ENCODE data around the gene HAND1.

Gene HAND1

DNA sequence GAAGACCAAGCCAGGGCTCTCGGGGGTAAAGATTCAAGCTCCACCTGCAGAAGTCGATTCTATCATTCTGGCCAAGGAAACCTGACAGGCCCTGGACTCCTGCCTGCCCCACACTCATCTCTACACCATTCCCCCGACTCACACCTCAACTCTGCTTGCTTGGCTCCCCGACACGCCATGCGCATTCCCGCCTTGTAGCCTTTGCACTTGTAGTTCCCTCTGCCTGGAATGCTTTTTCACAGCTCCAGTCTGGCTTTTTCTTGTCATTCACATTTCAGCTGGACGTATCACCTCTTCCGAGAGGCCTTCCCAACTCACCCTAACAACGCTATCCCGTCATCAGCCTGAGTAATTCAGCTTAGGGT lies 28.7 kb upstream of the HAND1 start:
- no peak for DNase-seq
- intact Hi-C loops (cut with DNase I): no loop called here

DNA sequence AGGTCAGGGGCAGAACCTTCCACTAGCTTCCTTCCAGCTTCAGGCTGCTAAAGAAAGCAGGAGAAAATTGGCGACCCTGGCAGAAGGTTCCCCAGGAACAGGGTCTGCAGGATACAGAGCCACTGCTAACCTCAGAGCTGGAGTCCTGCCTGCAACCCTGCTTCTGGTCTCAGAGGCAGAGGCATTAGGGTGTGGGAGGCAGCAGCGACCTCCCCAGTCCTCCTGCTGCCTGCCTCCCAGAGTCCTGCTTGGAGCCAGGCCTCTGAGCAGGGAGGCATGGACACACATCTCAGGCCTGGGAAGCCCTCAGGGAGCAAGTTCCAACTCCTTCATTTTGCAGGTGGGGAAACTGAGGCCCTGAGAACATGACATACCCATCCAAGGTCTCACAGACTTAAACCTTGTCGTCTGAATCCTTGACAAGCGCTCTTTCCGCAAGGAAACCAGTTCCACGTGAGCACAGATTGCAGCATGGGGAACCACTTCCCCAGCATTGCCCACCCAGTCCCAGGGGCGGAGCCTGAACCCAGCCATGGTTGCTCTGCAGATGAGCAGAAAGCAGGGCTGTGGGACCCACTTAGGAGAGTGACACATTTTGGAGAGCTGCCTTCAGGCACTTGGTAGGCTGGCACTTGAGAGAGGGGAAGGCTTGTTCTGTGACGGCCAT lies 28.2 kb upstream of the HAND1 start:
- intact Hi-C loops (cut with DNase I): no loop called here
- DNase-seq: no peak

DNA sequence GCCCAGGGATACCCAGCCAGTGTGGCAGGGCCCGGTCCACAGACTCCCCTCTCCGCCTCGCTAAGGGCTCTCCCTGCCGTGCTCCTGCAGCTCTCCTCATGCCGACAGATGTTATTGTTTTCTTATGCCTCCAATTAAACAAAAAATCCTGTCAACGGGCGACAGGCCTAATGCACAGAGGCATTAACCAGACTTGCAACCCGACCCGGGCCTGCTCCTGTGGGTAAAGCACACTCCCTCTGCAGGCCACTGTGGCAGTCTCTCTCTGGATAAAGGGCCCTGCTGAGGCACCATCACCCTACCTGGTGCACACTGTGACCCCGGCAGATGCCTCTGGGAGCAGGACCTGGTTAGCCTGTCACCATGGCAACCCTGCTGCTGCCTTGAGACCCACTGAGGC lies 27.5 kb upstream of the HAND1 start:
- intact Hi-C loops (cut with DNase I): no loop called here
- DNase-seq: no peak

DNA sequence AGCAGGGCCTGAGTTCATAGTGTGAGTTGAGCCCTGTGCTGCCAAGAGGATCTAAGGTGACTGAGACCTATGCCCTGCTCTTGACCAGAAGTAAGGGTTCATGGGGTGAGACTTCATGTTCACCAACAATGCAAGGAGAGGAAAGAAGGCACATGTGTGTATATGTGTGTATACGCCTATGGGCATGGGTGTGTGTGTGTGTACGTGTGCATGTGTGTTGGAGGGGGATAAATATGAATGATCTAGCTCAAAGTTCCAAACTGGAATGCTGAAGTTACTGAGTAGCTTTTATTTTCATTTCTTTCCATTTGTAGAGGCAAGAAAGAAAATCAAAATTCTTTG lies 25.6 kb upstream of the HAND1 start:
- no peak for DNase-seq
- intact Hi-C loops (cut with DNase I): no loop called here

DNA sequence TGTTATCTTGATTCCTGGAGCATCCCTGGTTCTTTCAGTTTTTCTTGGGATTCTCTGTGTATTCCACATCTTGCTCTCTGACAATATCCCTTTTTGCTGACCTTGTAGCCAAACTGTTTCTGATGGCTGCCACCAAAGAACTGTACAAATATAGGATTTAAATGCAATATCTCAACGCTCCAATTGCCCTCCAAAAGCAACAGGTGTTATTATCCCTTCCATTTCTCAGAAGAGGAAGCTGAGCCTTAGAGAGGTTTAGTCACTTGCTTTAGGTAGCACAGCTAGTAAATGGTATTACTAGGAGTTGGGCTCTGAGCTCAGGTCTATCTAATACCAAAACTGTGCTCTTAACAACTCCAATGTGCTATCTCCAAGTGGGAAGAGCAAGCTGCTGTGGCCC lies 24.2 kb upstream of the HAND1 start:
- no peak for DNase-seq
- intact Hi-C loops (cut with DNase I): no loop called here

DNA sequence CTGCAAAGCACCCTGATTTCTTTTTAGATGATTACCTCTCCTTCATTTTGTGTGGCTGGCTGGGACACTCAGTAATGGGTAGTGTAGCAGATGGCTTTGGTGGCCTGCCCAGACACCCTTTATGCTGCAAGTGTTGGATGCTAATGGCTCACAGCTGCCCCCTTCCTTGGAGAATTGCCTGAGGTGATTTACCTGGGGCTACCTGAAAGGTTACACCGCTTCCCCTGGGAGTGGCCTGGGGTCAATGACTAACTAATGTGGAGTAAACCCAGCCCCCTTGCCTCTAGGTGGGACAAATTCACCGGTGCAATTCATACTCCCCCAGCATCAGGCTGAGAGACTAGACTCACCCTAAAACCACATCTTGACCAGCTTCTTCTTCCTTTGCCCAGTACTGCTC lies 23.5 kb upstream of the HAND1 start:
- DNase-seq: no peak
- intact Hi-C loops (cut with DNase I): no loop called here

DNA sequence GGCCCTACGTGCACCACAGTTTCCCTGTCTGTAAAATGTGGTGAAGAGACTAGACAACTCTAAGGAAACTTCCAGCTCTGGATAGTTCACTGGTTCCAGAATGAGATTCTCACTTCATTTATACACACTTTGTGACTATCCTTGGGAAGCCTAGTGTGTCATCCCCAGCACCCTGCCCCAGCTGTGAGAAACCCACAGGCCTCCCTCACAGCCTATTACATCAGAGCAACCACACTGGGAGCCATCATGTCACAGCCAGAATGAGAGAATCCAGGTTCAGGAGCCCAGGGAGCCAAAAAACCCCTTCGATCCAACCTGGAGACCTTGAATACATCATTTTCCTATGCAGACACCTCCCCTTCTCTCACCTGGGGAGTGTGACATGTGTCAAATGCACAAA lies 21.0 kb upstream of the HAND1 start:
- peak in 1 of 10 donors; percentile 25 for DNase-seq
- intact Hi-C loops (cut with DNase I): no loop called here

DNA sequence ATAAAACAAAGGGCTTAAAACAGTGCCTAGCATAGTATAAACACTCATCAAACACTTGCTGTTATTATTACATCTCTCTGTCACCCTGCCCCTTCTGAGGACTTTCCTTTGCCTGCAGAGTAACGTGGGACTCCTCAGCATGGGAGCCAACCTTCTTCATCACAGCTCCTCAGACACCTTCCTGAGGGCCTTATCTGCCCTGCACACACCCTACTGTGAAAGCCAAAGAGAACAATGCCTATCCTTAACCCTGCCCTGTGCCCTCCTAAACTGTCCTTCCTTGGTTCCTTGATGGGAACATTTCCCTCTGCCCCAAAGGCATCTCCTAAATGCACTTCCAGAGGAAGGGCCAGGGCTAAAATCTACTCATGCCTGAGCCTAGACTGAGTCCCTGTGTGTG lies 20.6 kb upstream of the HAND1 start:
- DNase-seq: peak in 1 of 10 donors; percentile 31
- intact Hi-C loops (cut with DNase I): no loop called here

DNA sequence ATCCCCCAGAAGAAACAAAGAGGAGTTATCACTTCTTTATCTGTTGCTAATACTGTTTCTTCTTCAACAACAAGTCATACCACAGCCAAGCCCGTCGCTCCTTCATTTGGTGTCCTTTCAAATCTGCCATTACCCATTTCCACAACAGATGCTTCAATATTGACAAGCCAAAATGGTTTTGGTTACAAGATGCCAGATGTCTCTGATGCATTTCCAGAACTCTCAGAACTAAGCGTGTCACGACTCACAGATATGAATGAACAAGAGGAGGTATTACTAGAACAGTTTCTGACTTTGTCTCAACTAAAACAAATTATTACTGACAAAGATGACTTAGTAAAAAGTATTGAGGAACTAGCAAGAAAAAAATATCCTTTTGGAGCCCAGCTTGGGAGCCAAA lies 16.0 kb upstream of the HAND1 start:
- intact Hi-C loops (cut with DNase I): no loop called here
- DNase-seq: no peak

DNA sequence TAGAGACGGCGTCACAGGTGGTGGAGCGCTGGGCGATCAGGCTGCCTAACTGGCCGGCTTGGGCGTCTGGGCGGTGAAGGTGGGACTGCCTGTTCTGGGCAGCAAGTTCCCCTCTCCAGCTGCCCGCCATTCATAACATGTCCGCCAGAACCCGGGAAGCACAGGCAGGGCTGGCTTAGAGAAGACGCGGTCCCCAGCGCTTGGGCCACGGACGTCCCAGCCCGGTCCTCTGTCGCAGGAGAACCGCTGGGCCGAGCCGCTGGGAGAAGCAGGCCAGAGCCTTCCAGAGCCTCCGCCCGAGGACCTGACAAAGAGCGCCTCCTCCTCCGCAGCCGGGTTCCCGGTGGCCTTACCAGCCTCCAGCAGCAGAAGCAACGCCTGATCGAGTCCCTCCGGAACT lies 15.2 kb upstream of the HAND1 start:
- DNase-seq: no peak
- intact Hi-C loops (cut with DNase I): no loop called here

DNA sequence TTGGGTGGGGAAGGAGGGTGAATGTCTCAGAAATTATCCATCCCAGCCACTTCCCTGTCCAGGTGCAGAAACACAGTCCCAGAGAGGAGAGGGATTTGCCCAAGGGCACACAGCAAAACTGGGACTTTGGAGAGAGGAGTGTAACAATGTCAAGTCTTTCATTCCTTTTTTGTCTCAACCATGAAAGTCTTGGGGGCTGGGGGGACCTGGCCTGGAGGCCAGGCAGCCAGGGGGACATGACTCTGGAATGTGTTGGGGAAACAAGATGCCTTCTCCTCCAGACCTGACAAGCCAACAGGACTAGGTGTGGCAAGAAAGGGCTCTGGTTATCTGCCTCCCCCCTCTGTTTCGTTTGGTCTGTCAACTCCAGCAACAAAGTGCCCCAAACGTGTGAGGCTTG lies 13.9 kb upstream of the HAND1 start:
- intact Hi-C loops (cut with DNase I): no loop called here
- DNase-seq: no peak

DNA sequence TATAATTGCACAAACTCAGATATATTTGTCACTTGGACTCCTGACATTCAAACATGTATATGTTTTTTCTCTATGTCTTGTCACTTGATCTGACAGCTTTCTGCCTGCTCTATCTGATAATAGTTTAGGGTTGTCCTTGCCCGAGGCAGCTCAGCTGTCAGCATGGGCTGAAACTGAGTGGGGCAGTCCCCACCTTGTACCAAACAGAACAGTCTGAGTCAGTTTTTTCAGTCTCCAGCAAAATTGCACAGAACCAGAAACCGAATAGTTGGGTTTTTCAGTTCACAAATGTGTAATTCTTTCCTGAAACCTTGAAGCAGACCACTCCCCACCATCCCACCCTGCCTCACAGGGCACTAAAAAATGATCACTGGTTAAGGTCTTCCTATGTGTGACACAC lies 9.5 kb upstream of the HAND1 start:
- no peak for DNase-seq
- intact Hi-C loops (cut with DNase I): no loop called here

DNA sequence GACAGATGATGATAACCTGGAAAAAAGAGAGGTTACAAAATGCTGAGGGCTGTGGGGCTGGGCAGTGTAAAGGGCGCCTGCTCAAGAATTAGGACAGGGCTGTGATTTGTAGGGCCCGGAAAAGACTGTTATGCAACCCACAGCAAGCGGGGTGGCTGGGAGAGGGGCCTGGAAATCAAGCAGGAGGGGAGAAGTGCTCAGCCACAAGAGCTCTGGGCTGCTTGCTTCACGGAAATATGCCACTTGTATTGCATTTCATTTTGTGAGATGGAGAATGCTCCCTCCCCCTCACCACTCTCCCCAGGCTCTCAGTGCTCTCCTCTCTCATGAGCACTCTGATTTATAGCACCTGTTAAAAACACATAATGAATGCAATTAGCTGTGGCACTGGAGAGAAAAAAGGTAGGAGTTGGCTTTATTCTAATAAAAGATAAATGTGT lies 8.4 kb upstream of the HAND1 start:
- intact Hi-C loops (cut with DNase I): no loop called here
- no peak for DNase-seq

DNA sequence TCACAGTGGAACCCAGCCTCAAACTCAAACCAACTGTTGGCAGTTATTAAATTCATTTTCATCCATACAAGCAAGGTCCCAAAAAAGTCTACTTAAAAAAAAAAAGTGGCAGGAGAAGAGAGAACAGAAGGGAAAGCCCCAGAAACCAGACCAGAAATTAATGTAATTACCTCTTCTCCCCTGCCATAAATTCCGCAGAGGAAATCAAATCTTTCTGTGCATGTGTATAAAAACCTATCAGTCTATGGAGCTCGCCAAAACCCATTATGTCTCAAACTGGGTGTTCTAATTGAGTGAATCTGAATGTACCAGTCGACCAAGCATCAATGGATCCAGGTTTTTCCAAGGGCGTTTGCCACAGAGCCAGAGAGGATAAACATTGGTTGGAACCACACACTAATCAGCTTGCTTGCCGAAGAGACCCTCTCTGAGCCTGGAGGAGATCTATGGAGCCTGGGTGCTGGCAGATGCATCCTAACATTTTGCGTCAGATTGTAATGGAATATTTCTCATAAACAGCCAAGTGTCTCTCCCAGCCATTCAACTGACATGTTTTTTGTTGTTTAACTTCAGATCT lies 7.9 kb upstream of the HAND1 start:
- intact Hi-C loops (cut with DNase I): no loop called here

DNA sequence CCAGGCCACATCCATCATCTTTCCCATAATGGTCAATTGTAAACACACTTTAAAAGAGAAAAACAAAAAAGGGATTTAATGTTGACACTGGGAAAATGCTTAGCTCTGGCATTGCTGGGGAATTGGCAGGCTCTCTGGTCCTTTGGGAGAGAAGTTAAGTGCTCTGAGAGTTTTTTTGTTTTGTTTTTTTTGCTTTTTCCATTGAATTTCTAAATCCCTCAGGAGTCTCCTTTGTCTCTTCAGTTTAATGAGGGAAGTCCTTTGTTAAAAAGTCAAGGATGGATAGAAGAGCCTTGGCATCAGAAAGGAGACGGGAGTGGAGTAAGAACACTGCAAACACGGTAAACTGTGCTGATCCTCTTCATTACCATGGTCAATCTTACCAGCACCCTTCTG lies 7.1 kb upstream of the HAND1 start:
- no peak for DNase-seq
- intact Hi-C loops (cut with DNase I): no loop called here

More for the DNA sequence above, 7.9 kb upstream of the HAND1 start:
- DNase-seq: no peak

DNA sequence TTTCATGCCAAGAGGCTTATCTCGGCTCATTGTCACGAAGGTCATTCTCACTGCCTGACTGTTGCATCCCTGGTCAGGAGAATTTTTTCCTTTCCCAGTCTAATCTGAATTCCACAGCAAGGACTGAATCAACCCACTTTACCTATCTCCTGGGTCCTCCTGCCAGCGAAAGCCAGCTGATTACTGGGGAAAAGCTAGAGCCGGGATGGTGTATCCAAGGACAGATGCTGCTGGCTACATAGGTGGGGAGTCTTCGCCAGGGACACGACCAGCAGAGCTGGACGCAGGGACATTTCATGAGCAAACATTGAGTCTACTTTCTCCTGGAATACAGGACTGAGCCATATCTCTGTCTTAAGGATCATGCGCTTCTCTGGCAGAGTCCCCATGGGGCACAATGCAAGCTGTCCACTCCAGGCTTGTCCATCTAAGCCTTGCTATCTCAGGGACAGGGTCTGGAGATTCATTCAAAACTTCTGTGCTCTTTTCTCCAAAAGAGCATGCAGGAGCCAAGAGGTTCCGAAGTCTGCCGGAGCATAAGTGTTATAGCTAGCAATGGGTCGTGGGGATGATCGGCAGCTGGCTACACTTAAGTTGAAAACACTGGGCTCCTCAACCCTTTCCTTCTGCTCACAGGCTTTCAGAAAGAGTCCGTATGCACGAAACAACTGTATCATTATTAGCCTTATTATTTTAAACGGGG lies 6.5 kb upstream of the HAND1 start:
- intact Hi-C loops (cut with DNase I): no loop called here

DNA sequence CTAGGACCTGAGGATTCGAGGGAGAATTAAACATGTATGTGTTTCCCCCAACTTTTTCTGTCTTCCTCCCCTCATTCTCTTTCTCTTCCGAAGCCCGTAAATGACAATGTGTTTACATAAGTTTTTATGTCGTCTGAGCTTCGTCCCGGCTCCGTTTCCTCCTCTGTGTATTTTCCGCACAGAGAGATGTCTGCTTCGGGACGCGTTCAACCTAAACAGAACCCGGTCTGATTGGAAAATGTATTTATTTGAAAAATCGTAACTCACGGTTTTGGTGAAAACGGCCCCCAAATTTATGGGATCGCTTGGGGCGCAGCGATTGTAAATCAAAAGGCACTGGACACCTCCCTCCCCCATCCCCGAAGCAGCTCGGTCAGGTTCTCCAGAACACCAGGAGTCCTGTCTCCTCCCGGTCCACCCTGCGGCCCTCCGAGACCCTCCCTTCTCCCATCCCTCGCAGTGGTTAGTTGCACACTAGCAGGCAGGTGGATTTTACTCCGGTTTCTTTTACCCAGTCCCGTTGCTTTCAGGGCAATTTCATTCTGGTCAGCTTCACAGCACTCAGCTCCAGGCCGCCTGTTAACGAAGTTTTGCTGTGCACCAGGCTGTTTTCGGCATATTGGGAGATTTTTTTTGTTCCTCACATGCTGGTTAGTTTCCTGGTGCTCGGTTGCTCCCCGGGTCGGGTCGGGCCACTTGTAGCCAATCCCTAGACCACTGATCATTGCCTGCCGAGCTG lies 5.8 kb upstream of the HAND1 start:
- intact Hi-C loops (cut with DNase I): no loop called here
- DNase-seq: no peak

More for the DNA sequence above, 6.5 kb upstream of the HAND1 start:
- peak in 1 of 10 donors; percentile 49 for DNase-seq

DNA sequence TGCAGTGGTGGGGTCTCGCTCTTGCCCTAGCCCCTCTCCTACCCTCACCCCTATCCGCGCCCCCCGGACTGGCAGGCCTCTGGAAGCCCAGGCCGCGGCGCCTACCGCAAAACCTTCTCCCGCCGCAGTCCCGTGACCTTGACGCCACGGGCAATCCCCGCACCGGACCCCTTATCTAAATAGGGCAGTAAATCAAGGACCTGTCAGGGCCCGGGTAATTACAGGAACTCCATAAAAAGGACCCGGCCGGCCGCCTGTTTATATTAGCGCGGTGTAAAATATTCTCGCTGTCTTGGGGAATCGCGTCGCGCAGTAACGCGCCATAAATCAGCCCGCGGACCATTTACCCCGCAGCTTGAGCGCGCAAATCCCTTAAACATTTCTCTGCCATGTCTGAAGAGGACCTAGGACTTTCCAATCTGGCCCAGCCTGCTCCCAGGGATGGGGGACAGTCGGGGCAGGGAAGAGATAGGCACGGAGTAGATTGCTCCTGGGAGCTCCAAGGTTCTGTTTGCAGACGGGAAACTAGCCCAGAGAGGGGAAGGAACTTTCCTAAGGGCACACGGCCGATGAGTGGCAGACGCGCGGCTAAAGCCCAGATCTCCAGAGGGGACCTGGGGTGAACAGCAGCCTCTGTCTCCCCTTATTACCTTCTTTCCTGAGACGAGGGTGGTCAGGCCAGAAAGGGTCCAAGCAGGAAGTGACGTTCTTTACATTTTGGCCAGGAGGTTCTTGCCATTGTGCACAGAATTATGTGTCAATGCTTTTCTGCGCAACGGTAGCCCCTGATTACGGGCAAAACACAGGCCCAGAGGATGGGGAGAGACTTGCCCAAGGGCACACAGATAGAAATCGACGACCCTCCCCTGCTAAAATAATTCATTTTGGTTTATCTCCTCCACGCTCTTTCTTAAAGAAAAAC lies 4.8 kb upstream of the HAND1 start:
- DNase-seq: no peak

DNA sequence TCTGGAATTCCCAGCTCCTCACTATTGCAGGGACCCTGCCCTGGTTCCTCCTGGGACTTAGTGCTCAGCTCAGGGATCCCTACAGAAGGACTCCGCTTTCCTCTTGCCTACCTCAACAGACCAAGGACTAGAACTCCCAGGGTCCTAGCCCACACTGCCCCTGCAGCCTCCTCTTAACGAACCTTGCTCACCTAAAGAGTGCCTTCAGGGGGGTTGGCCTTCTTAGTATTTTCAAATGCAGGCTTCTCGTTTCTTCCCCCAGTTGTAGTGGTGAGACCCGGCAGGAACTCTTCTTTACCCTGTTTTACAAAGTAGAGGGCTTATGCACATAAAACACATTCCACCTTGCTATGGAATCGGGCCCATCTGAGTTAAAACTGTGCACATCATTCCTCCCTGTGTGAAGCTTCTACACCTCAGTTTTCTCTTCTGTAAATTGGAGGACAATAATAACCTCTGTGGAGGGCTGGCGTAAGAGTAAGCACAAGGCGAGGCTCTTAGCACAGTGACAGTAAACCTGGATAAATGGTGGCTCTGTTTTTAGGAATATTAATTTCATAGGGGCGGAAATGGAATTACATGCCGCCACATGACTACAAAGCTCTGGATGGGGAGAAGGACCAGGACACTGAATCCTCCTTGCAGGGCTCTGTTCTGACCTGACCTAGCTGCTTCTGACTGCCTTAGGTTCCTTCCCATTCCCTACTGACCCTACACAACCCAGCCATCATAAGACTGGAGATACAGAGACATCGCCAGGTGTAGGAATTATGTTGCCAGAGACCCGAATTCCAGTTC lies 3.8 kb upstream of the HAND1 start:
- intact Hi-C loops (cut with DNase I): no loop called here
- DNase-seq: no peak

More for the DNA sequence above, 4.8 kb upstream of the HAND1 start:
- intact Hi-C loops (cut with DNase I): no loop called here

DNA sequence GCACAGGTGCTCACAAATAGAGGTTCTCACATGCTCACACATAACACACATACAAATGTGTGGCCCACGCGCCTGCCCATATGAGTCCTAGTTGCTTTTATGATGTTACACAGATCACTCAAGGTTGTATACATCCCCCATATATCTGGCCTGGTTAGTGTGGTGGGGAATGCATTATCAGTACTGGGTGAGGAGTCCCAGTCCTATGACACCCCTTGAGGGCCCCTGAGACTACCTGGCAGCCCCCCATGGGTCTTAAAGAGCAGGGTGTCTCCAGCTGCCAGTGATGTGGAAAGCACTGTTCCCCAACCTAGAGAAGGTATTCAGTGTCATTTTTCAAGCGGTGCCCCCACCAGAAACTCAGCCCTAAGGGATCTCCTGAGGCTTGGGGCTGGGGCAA lies 2.8 kb upstream of the HAND1 start:
- intact Hi-C loops (cut with DNase I): no loop called here
- DNase-seq: no peak
